Neural cell (in vitro differentiated cells): ENCODE results near the gene LZTFL1. TPM values are rescaled to one million over a fixed set of nuclear protein-coding genes. Genes with fewer than 3 reads are reported as not detected.

Experiments used
- H2AFZ ChIP-seq: fragments of 200-600, 300-800 bp; sonication (generic), shearing (Covaris generic); 2 replicates; pipeline ENCODE4 v1.6.0; 2014; ENCODE audit warnings: low read depth, mild to moderate bottlenecking, antibody characterized with exemption, low read length, moderate library complexity
- H3F3A ChIP-seq: fragments of 200-600 bp; shearing (Covaris generic); 2 replicates; pipeline ENCODE4 v1.6.1; 2016; ENCODE audit warnings: mild to moderate bottlenecking, moderate library complexity, mixed read lengths, antibody characterized with exemption, low read length; ENCODE audit not compliant: insufficient read depth, poor library complexity, severe bottlenecking
- H3K27ac ChIP-seq: fragments of 200-600, 300-800 bp; sonication (generic), shearing (Covaris generic); 2 replicates; pipeline ENCODE4 v1.5.1; 2014; ENCODE audit warnings: mild to moderate bottlenecking, low read length, moderate library complexity
- H3K27me3 ChIP-seq: fragments of 300-800, 200-600 bp; sonication (generic), shearing (Covaris generic); 2 replicates; pipeline ENCODE4 v1.6.0; 2014; ENCODE audit warnings: mild to moderate bottlenecking, low read depth, low read length, moderate library complexity; ENCODE audit not compliant: insufficient read depth
- H3K36me3 ChIP-seq: fragments of 300-800, 200-600 bp; sonication (generic), shearing (Covaris generic); 2 replicates; pipeline ENCODE4 v1.5.1; 2014; ENCODE audit warnings: mild to moderate bottlenecking, antibody characterized with exemption, low read length, moderate library complexity; ENCODE audit not compliant: insufficient read depth
- H3K4me2 ChIP-seq: fragments of 300-800, 200-600 bp; sonication (generic), shearing (Covaris generic); 2 replicates; pipeline ENCODE4 v1.6.0; 2014; ENCODE audit warnings: mild to moderate bottlenecking, low read length
- H3K4me3 ChIP-seq: fragments of 300-800, 200-600 bp; sonication (generic), shearing (Covaris generic); 2 replicates; pipeline ENCODE4 v1.5.1; 2014; ENCODE audit warnings: mild to moderate bottlenecking, low read length, moderate library complexity
- H3K79me2 ChIP-seq: fragments of 200-600 bp; shearing (Covaris generic); replicated peaks from 2 replicates; pipeline ENCODE4 v1.6.0; 2014; ENCODE audit warnings: mild to moderate bottlenecking, low read length, moderate library complexity; ENCODE audit not compliant: insufficient read depth
- H3K9ac ChIP-seq: fragments of 300-800, 200-600 bp; sonication (generic), shearing (Covaris generic); 2 replicates; pipeline ENCODE4 v1.6.1; 2016; ENCODE audit warnings: mild to moderate bottlenecking, low read length, mixed read lengths
- H3K9me2 ChIP-seq: fragments of 200-600 bp; shearing (Covaris generic); 2 replicates; pipeline ENCODE4 v1.6.1; 2016; ENCODE audit warnings: mild to moderate bottlenecking, low read length, mixed read lengths; ENCODE audit not compliant: insufficient read depth
- H3K9me3 ChIP-seq: fragments of 200-600, 300-800 bp; sonication (generic), shearing (Covaris generic); 2 replicates; pipeline ENCODE4 v1.6.1; 2016; ENCODE audit warnings: mild to moderate bottlenecking, mixed run types, low read length, moderate library complexity, mixed read lengths
- H4K20me1 ChIP-seq: fragments of 200-600 bp; shearing (Covaris generic); 2 replicates; pipeline ENCODE4 v1.6.1; 2016; ENCODE audit warnings: mild to moderate bottlenecking, mixed run types; ENCODE audit not compliant: insufficient read depth
- EP300 ChIP-seq: fragments of 450-650 bp; conservative IDR thresholded peaks from 2 replicates; pipeline ENCODE4 v1.6.1; 2014; ENCODE audit warnings: antibody characterized with exemption, mild to moderate bottlenecking, moderate library complexity; ENCODE audit not compliant: poor library complexity, severe bottlenecking
- EZH2 ChIP-seq: fragments of 200-600, 300-800 bp; shearing (Covaris generic), sonication (generic); IDR thresholded peaks from 2 replicates; pipeline ENCODE4 v1.6.1; 2014; ENCODE audit warnings: antibody characterized with exemption, low read length, borderline replicate concordance, mild to moderate bottlenecking; ENCODE audit not compliant: insufficient read depth, poor library complexity, severe bottlenecking
- POLR2AphosphoS5 ChIP-seq: IDR thresholded peaks from 2 replicates; pipeline ENCODE4 v1.6.1; 2012
- SMC3 ChIP-seq: fragments of 450-650 bp; conservative IDR thresholded peaks from 2 replicates; pipeline ENCODE4 v1.6.1; 2014; ENCODE audit warnings: antibody characterized with exemption, mild to moderate bottlenecking, moderate library complexity; ENCODE audit not compliant: poor library complexity
- polyA plus RNA-seq: library from polyadenylated mRNA; depleted of rRNA; stranded (reverse); fragments of >200 nt; gene quantifications from 2 replicates; pipeline ENCODE4 v1.2.3, GENCODE V29; 2014
- TF ChIP-seq, protein P1 (sequence below): IDR thresholded peaks from 2 replicates; pipeline ENCODE4 v1.6.1; 2012; ENCODE audit warnings: borderline replicate concordance

The LZTFL1 gene
- polyA plus RNA-seq, 1 donor from 2014 or later, result 26.8 TPM

DNA sequence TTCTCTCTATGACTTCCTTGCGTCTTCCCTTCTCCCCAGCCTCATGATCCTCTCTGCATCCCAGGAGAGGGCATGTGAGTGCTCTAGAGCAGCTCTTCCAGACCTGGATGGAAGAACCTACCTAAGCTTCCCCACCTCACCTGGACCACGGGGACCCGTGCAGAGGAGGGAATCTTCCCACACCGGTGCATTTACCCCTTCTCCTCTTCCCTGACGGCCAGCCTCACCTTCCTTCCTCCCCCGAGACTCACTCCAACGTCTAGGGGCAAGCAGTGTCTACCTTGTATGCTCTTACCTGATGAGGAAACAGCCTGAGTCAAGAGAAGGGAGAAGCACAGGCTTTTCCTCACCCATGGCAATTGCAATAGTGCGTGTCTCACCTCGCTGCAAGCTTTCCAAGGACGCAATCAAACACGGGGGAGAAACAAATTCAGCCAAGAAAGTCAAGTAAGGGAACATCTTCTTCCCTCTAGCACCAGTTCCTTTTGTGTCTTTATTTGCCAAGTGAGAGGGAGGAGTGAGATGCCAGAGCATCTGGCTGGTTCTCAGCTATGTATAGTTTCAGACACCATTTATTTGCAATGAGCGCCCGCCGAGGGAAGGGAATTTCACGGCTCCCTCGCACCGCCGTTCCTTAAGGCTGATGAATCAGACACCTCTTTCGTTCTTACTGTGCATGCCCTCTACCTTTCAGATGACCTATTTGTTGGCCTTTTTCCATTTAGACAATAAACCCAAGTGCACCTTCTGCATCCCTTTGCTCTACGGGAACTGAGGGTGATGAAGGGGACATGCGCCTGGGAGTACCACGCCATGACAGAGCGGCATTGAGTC lies 42.7 kb upstream of the LZTFL1 start:
- no peaks in the 10 kb centered on the region for H4K20me1 ChIP-seq
- no peak overlapping the region for H3K4me2 ChIP-seq
- H3K27me3 ChIP-seq, result no peaks in the 10 kb centered on the region
- H3K9me2 ChIP-seq, result no peaks in the 10 kb centered on the region
- no peak overlapping the region for H3K4me3 ChIP-seq
- TF ChIP-seq, protein P1, sequence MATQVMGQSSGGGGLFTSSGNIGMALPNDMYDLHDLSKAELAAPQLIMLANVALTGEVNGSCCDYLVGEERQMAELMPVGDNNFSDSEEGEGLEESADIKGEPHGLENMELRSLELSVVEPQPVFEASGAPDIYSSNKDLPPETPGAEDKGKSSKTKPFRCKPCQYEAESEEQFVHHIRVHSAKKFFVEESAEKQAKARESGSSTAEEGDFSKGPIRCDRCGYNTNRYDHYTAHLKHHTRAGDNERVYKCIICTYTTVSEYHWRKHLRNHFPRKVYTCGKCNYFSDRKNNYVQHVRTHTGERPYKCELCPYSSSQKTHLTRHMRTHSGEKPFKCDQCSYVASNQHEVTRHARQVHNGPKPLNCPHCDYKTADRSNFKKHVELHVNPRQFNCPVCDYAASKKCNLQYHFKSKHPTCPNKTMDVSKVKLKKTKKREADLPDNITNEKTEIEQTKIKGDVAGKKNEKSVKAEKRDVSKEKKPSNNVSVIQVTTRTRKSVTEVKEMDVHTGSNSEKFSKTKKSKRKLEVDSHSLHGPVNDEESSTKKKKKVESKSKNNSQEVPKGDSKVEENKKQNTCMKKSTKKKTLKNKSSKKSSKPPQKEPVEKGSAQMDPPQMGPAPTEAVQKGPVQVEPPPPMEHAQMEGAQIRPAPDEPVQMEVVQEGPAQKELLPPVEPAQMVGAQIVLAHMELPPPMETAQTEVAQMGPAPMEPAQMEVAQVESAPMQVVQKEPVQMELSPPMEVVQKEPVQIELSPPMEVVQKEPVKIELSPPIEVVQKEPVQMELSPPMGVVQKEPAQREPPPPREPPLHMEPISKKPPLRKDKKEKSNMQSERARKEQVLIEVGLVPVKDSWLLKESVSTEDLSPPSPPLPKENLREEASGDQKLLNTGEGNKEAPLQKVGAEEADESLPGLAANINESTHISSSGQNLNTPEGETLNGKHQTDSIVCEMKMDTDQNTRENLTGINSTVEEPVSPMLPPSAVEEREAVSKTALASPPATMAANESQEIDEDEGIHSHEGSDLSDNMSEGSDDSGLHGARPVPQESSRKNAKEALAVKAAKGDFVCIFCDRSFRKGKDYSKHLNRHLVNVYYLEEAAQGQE, result no peak
- no peak for TF ChIP-seq EP300
- no peak for TF ChIP-seq POLR2AphosphoS5
- no peak for TF ChIP-seq EZH2
- no peaks in the 10 kb centered on the region for H3K36me3 ChIP-seq
- H3F3A ChIP-seq, result no peaks in the 10 kb centered on the region
- H3K27ac ChIP-seq, result no peak overlapping the region
- H2AFZ ChIP-seq, result no peak overlapping the region
- H3K79me2 ChIP-seq, result no peaks in the 10 kb centered on the region
- no peak overlapping the region for H3K9ac ChIP-seq
- H3K9me3 ChIP-seq, result no peaks in the 10 kb centered on the region

GRCh38 chr3:45881078-45882022 lies 39.4 kb upstream of the LZTFL1 start:
- H3K9me3 ChIP-seq, result no peaks in the 10 kb centered on the region
- H3K4me2 ChIP-seq, result no peak overlapping the region
- no peaks in the 10 kb centered on the region for H3K36me3 ChIP-seq
- no peak overlapping the region for H2AFZ ChIP-seq
- no peaks in the 10 kb centered on the region for H4K20me1 ChIP-seq
- no peak overlapping the region for H3K27ac ChIP-seq
- no peaks in the 10 kb centered on the region for H3K27me3 ChIP-seq
- no peaks in the 10 kb centered on the region for H3K79me2 ChIP-seq
- TF ChIP-seq SMC3 (no peak), EZH2 (no peak), EP300 (no peak), POLR2AphosphoS5 (no peak)
- TF ChIP-seq, protein P1, result no peak
- H3K9me2 ChIP-seq, result no peaks in the 10 kb centered on the region
- no peak overlapping the region for H3K4me3 ChIP-seq
- H3F3A ChIP-seq, result no peaks in the 10 kb centered on the region
- no peak overlapping the region for H3K9ac ChIP-seq
